Measurements from ENCODE around the gene SLC1A2. TPM values are rescaled to one million over a fixed set of nuclear protein-coding genes. Genes with fewer than 3 reads are reported as not detected.

SLC1A2 gene
- total RNA-seq, 1 experiment from 2014 or later: 0.71 TPM

DNA sequence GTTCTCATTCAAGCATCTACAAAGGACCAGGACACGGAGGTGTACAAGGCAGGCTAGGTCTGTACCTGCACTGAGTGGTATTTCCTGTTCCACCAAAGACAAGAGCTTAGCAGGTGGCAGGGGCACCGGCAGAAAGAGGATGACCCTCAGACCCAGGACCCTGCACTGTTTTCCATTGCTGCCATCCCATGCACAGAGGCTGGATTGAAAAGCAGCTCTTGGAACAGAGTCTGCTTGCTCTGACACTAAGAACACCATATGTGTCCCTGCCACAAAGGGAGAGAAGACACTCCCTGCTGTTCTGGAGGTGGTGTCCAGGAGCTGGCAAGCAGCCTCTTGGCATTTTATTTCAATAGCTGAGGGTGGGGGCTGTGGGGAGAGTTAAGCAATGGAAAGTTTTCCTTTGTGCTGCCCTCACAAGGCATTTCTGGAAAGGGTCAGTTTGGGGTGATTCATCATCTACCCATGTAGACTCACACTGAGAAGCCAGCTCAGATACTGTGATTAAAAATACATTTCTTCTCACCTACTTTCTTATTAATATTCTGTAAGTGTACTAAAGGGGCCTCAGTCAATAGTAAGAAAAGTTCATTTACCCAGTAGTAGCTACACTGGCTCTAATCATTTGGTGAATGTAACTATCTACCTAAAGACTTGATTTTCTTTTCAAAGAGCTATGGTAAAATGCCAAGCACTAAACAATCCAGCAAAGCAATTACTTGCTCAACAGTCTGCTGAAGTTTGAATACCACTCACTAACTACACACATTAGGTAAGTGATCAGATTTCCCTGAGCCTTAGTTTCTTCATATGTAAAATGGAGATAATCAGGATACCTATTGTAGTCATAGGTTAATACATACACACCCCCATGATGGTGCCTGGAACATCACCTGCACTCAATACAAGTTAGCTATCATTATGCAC is 55.2 kb downstream of the SLC1A2 start:
- in situ Hi-C loops (cut with HindIII; ENCODE audit: low pct_unique_long_range_greater_than_20kb, low sequenced_read_pairs): no loop called here
- DNase-seq (ENCODE audit: low read depth, low spot score): peak; percentile 26

DNA sequence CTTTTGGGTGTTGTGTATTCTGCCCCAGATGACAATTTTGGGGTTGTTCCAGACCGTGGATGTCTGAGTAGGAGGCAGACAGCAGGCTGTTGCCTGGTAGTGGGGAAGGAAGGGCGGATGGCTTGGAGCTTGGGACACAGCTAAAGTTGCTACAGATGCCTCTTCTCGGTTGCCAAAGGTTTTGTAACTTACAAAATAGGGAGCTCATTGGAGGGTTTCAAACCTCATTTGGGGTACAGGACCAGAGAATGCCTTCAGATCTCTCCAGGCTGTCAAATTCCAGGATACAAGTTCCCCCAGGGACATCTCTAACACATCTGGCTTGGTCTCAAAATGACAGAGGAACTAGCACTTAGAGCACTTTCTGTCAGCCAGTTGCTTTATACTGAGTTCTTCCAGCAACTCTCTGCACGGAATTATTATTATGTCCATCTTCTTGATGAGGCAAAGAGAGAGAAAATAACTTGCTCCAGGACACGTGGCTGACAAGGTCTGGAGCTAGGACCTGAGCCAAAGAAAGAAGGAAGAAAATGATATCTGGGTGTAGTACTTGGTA is 56.0 kb downstream of the SLC1A2 start:
- in situ Hi-C loops (cut with HindIII; ENCODE audit: low pct_unique_long_range_greater_than_20kb, low sequenced_read_pairs): no loop called here
- DNase-seq (ENCODE audit: low read depth, low spot score): no peak

DNA sequence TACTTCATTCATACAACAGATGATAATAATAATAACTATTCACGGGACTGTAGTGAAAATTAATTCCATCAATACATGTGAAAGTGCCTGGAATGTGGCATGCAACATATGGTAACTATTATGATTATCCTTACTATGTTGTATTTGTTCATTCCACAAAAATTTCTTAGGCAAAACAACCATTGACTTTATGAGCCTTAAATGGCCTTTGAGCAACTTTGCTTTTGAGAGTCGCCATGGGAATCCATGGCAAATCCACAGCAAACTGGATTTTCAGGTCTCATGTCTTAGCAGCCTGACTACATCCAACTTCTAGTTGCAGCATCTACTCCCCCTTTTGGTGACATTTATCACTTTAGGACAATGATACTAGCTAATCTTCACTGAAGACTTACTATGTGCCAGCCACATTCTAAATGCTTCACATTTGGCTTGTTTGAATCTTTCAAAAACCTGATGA is 56.8 kb downstream of the SLC1A2 start:
- in situ Hi-C loops (cut with HindIII; ENCODE audit: low pct_unique_long_range_greater_than_20kb, low sequenced_read_pairs): no loop called here

DNA sequence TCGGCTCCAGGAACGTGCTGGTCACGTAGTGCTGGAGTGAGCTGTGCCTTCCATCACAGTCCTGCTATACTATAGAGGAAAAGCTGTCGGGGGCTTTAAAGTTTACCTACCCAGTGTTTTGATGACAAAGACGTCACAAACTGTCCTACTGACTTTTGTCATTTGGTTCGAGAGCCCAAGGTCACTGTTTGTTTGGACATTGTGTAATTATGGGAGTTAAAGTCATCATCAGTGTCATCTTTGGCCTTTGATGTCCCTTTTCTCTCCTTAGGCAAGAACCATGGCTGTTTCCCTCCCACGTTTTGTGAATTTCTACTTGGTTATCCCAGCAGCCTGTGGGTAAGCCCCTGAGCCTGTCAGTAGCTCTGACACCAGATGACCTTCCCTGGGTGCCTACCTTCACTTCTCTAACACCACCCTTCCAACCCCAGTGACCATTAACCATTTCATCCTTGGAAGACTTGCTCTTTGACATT is 59.3 kb downstream of the SLC1A2 start:
- no peak for DNase-seq (ENCODE audit: low read depth, low spot score)
- in situ Hi-C loops (cut with HindIII; ENCODE audit: low pct_unique_long_range_greater_than_20kb, low sequenced_read_pairs): no loop called here

More for the DNA sequence above, 56.8 kb downstream of the SLC1A2 start:
- peak; percentile 22 for DNase-seq (ENCODE audit: low read depth, low spot score)

DNA sequence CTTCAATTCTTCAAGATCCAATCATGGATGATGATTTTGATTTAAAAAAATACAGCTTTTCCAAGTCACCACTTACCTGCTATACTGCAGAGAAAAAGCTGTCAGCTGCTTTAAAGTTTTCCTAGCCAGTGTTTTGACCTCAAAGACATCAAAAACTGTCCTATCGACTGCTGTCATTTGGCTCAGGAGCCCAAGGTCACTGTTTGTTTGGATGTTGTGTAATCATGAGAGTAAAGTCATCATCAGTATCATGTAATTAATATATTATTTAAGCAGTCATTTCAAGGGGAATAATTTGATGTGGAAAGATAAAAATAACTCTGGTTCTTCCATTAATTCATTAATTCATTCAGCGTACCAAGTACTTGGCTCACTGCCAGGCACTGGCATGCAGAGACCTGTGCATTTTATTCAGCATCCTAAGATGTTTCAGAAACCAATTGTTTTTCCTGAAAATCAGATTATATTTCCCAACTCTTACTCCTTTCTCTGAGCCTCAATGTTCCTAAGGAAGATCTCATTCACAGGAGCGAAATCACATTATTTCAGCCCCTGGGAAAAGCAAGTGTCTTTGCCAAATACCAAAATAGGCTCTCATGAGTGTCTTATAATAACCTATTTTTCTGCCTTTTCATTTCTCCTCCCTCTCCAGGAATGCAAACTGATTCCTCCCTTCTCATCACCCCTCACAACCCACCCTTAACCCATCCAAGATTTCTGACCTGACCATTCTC is 59.9 kb downstream of the SLC1A2 start:
- in situ Hi-C loops (cut with HindIII; ENCODE audit: low pct_unique_long_range_greater_than_20kb, low sequenced_read_pairs): no loop called here
- no peak for DNase-seq (ENCODE audit: low read depth, low spot score)

DNA sequence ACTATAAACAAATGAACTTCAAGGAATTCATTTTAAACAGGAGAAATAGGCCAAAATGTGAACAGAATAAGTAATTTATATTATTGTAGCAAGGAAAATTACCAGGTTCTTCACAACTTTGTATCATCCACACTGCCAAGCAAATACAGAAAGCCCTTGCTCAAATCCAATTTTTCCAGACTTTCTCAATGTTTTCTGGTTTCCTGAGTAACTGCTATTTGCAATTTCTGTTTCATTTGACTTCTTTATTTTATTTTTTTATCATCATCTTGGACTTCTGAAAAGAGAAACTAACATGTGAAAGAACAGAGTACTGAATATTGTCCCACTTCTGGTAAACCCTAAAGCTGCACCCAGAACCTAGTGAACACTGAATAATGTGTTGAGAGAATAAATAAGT is 61.0 kb downstream of the SLC1A2 start:
- no peak for DNase-seq (ENCODE audit: low read depth, low spot score)
- in situ Hi-C loops (cut with HindIII; ENCODE audit: low pct_unique_long_range_greater_than_20kb, low sequenced_read_pairs): no loop called here

DNA sequence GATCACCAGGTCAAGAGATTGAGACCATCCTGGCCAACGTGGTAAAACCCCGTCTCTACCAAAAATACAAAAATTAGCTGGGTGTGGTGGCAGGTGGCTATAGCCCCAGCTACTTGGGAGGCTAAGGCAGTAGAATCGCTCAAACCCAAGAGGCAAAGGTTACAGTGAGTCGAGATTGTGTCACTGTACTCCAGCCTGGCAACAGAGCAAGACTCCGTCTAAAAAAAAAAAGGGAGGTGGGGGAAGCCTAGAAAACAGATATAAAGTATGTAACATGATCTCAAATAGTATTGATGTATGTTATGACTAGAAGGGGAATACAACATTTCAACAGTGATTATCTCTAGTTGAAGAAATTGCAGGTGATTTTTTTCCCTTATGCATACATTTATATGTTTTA is 61.4 kb downstream of the SLC1A2 start:
- DNase-seq (ENCODE audit: low read depth, low spot score): no peak

DNA sequence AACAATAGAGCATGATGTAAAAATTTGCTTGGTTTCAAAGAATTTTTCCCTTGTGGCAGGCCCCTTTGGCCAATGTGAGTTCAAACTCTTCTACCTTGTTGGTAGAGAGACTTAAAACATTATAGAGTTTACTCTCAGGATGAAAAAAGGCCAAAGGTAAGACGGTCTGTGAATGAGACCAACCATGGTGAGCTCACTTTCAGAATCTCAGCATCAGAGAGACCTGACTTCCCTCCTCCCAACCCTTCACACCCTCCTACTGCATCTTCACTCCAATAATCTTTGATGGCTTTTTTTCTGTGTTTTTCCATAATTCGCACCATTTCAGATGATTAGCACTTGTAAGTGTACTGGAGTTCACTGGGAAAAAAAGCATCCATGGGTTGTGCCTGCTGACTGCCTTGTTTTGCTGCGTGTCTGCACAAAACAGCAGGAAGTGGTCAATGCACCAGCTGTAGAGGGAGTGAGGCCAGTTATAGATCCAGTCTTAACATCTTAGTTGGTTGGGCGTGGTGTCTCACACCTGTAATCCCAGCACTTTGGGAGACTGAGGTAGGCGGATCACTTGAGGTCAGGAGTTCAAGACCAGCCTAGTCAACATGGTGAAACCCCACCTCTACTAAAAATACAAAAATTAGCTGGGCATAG is 64.1 kb downstream of the SLC1A2 start:
- in situ Hi-C loops (cut with HindIII; ENCODE audit: low pct_unique_long_range_greater_than_20kb, low sequenced_read_pairs): no loop called here
- DNase-seq (ENCODE audit: low read depth, low spot score): no peak

More for the DNA sequence above, 61.4 kb downstream of the SLC1A2 start:
- in situ Hi-C loops (cut with HindIII; ENCODE audit: low pct_unique_long_range_greater_than_20kb, low sequenced_read_pairs): no loop called here

DNA sequence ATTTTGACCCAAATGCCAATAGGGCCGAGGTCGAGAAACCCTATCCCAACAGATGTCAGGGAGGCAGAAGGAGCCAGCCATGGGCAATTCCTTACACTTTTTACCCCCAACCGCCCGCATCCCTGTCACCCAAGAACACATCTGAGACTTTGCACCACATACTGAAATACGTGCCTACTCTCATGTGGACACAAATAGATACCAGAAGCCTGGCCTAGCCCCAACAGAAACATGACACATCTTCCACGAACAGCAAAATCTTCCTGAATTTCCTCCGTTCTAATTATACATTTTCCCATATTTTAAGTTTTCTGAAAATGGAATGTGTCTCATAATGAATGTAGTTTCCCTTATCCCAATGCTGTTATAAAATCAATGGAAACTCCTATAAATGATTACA is 64.7 kb downstream of the SLC1A2 start:
- in situ Hi-C loops (cut with HindIII; ENCODE audit: low pct_unique_long_range_greater_than_20kb, low sequenced_read_pairs): no loop called here

DNA sequence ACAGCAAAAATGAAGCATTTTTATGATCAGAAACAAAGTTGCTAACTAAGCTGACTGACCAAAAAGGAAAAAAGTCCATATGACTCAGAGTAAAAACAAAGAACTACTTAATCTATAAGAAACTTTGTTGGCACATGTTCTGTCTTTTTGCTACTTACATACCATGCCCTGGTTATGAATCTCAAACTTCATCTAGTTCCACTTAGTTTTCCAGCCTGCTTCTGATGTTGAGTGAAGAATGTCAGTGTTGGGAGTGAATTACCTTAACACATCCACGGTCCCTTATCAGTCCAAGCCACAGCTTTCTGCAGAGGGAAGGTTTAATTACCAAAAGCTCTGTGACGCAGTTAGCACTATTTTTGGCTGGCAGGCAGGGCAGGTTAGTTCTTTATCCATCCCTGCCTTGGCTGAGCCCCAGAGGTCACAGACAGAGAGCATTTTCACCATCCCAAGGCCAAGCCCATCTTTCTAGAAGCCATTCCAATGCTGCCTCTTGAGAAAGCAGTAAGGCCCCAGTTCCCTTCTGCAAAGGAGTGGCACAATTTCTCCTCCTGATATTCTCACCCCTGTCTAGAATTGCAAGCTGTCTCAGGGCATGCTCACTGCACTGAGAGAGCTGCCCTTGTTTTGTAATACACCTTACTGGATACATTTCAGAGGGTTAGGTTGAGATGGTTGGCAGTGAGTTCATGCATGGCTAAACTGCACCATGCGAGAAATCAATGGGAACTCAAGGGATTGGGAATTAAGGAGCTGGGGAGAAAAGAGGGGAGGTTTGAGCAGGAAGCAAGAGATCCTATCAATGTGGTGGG is 67.1 kb downstream of the SLC1A2 start:
- DNase-seq (ENCODE audit: low read depth, low spot score): no peak
- in situ Hi-C loops (cut with HindIII; ENCODE audit: low pct_unique_long_range_greater_than_20kb, low sequenced_read_pairs): no loop called here

More for the DNA sequence above, 64.7 kb downstream of the SLC1A2 start:
- DNase-seq (ENCODE audit: low read depth, low spot score): no peak

DNA sequence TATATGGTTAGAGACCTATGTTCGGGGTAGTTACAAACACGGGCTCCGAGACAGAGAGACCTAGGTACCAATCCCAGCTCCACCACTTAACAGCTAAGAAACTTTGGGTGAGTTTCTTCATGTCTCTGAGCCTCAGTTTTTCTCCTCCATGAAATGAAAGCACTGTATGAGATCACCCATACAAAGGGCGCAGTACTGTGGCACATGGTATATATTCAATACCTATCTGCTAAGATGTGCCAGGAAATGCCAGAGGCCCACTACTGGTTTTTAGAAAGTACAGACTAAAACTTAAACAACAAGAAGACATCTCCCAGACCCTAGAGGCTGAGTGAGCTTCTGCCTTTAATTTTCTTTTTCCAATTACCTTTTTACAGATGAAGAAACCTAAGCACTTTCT is 69.5 kb downstream of the SLC1A2 start:
- DNase-seq (ENCODE audit: low read depth, low spot score): no peak
- in situ Hi-C loops (cut with HindIII; ENCODE audit: low pct_unique_long_range_greater_than_20kb, low sequenced_read_pairs): no loop called here

DNA sequence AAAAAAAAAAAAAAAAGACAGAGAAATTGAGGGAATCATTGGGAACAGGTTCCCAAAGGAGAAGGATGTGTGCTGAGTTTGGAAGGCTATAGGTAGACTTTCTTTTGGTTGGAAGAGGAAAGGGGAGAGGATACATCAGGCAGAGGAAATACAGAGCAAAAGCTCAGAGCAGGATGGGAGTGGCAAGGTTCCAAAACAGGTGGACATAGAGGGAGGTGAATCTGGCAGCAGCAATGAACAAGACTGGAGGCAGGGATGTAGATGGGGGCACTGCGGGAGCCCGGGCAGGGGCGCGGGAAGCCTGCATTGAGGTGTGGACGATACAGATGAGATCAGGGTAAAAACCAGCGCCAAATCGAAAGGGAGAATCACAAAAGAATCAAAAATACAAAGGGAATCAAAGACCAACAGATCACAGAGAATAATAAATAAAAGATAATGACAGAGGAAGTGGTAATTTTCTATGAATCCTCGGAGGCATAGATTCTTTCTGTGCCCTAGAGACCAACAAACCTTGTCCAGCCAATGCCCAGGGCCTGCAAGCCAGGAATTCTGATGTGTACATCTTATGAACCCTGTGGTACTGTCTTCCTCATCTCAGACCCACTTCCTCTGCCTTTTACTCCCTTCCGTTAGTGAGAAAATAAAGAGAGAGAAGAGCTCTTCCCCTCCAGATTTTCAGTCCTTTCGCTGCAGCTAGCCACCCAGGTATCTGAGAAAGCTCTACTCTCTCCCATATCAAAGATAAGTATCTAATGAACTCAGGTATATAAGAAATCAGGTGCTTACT is 70.3 kb downstream of the SLC1A2 start:
- no peak for DNase-seq (ENCODE audit: low read depth, low spot score)
- in situ Hi-C loops (cut with HindIII; ENCODE audit: low pct_unique_long_range_greater_than_20kb, low sequenced_read_pairs): no loop called here

DNA sequence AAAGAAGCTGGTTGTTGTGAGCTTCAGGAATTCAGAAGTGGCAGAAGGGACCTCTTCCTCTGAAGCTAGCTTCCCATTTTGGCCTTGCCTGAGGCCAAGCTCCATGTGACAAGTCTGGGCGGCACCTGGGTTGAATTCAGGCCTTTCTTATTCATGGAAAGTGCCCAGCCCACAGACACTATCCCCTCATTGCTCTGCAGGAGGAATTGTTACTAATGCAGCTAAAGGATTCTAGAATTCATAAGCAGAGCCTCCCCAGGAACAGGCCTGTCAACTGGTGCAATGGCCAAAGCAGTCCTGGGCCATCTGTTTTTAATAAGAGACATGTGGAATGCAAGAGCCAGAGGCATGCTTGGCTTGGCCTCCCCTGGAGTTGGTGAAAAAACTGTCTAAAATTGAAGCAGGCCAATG is 71.4 kb downstream of the SLC1A2 start:
- DNase-seq (ENCODE audit: low read depth, low spot score): peak; percentile 85
- in situ Hi-C loops (cut with HindIII; ENCODE audit: low pct_unique_long_range_greater_than_20kb, low sequenced_read_pairs): no loop called here

DNA sequence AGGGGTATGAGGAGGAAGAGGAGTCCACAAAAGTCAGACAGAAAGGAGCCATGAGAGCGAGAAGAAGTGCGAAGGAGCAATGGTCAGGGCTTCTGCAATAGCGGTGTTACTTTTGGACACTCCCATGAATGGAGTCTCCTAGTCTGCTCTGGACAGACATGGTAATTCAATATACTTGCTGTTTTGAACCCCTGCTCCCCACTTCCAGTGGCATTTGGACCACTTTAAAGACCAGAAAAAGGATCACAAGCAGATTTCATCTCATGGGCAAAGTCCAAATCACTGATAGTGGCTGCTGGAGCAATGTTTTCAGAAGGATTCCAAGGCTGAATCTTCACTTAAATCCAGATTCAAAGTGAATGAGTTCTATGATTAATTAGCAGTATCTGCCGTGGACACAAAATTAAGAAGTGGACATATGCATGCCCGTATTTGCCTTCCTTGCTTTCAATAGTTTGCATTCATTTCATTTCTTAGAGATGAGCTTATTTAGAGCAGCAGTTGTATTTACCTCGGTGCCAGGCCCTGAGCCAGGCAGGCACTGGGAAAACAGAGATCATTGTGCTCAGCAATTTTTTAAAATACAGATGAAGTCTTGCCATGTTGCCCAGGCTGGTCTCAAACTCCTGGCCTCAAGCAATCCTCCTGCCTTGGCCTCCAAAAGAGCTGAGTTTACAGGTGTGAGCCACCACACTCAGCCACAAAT is 72.0 kb downstream of the SLC1A2 start:
- in situ Hi-C loops (cut with HindIII; ENCODE audit: low pct_unique_long_range_greater_than_20kb, low sequenced_read_pairs): no loop called here
- no peak for DNase-seq (ENCODE audit: low read depth, low spot score)

DNA sequence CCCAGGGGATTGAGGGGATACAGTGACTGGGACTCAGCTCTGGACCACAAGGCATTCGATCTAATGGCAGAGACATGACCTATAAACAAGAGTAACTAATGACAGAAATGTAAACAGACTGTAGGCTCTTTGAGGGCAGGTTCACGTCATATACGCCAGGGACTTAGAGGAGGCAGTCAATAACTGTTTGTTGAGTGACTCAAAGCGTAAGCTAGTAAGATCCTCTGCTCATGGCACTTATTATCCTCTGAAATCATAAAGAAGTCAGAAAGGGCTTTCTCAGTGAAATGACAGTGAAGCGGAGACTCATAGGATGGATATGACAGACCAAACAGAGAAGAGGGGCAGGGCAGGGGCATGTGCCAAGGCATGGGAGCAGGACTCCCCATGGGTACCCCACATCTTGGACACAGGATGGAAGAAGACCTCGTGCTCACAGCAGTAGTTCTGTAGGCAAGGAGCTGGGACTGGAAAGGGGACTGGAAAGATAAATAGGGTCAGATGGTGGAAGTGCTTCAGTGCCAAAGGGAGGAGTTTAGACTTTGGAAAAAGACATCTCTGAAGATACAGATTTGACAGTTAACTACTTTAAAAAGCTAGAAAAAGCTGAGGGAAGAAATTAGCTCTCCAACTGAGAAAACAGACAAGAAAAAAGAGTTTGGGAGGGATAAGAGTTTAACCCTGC is 72.7 kb downstream of the SLC1A2 start:
- DNase-seq (ENCODE audit: low read depth, low spot score): no peak
- in situ Hi-C loops (cut with HindIII; ENCODE audit: low pct_unique_long_range_greater_than_20kb, low sequenced_read_pairs): no loop called here
